Hematopoietic multipotent progenitor cell treated with erythropoietin and hydrocortisone succinate and interleukin-3 and kit ligand, for 4 days (in vitro differentiated cells): ENCODE results near the gene AKAP6.

Experiments used
- DNase-seq: peaks from one replicate; pipeline ENCODE4 v3.0.0-alpha.2; 2015

The AKAP6 gene

DNA sequence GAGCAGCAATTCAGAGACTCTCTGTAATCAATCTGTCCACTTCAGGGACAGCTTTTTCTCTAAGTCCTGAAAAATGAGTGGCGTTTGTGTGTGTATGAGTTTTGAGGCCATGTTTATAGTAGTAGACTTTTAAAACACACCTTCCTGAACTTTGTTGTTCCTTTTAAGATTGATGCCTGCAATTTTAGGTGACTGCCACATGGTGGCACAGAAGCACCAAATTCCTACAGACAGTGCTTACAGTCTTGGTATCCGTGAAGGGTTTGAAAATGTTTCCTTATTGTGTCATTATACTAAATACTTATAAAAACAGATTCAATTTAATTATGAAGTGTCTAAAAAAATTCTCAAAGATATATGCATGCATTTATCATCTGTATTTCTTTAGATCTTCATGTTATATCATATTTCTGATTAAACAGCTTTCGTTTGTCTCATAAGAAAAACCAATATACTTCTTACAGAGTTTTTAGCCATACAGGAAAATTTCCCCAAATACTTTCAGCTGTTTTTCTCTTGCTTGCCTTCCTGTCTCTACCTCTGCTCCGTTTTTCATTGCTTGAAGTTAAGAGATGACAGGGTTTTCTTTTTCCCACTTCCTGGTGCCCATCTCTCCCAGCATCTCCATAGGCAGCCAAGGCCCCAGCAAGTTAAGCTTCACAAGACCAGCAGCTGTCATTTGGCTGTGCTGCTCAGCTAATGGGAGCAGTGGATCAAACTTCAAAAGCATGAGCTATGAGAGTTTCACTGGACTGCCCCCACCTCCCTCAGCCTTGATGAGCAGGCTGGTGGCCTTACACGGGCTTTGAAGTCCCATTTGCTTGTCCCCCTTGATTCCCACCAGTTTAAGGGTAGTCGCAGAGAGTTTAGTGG is 259.6 kb downstream of the AKAP6 start:
- peak; percentile 58 for DNase-seq

DNA sequence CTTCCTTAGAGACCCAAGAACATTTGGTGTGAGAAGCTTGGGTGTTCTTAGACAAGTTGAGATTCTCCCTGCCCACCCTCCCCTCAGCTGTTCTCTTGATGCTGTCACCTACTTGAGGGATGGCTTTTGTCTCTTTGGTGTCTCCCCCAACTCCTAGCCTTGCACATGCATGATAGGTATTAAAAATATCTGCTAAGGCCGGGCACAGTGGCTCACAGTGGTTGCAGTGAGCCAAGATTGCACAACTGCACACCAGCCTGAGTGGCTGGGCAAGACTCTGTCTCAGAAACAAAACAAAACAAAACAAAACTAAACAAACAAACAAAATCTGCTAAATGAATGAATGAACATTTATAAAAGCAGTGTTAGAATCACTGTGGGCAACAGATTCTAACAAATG is 261.1 kb downstream of the AKAP6 start:
- no peak for DNase-seq

GRCh38 chr14:32593290-32593942 is 264.3 kb downstream of the AKAP6 start:
- DNase-seq, result no peak

GRCh38 chr14:32594766-32595165 is 265.7 kb downstream of the AKAP6 start:
- no peak for DNase-seq

GRCh38 chr14:32595497-32595896 is 266.4 kb downstream of the AKAP6 start:
- DNase-seq, result no peak

- DNase-seq, result no peak
Measured at GRCh38 chr14:32596390-32596789, 267.3 kb downstream of the AKAP6 start.

DNA sequence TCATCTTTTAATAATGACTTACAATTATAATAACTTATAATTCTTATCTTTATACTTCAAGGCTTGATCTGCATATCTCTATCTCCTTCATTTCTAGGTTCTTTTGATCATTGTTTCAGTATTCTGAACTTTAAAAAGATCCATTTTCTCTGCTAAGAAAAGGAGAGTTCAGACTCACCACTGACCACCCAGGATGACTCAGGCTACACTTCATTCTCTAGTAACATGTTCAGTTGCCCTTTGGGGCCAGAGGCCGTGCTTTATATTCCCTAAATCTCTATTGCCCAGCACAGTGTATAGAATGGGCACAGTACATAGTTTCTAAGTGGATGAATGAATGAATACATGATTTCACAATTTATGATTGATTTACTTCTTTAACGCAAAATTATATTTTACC is 268.7 kb downstream of the AKAP6 start:
- no peak for DNase-seq

DNA sequence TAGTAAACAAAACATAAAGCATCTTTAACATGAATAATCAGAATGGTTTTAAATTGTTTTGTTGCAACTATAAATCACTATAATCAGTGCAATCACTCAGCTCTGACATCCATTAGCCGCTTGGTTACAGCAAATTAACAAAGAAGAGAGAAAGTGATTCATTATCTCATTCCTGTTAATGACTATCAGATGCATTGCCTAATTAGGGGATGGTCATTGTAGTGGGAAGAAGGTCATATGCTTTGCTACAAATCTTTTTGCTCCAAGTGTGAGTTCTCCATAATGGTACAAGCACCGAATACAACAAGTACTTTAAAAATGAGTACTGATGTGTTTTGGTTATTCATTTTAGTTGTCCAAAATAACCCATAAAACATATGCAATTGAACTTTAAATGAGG is 272.0 kb downstream of the AKAP6 start:
- DNase-seq, result no peak

GRCh38 chr14:32601906-32602305 is 272.8 kb downstream of the AKAP6 start:
- no peak for DNase-seq

- DNase-seq, result no peak
Measured at GRCh38 chr14:32602699-32603098, 273.6 kb downstream of the AKAP6 start.

GRCh38 chr14:32603992-32604565 is 275.0 kb downstream of the AKAP6 start:
- DNase-seq, result no peak

- no peak for DNase-seq
Measured at GRCh38 chr14:32606301-32606700, 277.2 kb downstream of the AKAP6 start.

DNA sequence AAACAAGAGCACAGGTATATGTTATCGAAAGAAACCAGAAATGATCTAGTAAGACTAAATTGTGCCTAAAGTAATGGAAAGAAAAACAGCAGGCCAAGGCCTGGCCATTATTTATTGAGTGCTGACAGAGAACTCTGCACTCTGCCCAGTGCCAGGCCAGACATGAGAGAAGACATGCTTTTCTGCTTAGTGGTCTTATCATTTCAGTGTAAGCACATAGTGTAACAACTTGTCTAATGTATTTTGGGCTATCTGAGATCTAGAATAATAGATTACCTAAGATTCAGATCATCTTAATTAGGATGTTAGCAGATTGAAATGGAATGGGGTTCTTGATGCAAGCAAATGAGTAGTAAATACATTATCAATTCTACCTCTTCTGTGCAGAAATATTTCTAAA is 278.3 kb downstream of the AKAP6 start:
- no peak for DNase-seq

GRCh38 chr14:32608857-32609256 is 279.8 kb downstream of the AKAP6 start:
- DNase-seq, result no peak

DNA sequence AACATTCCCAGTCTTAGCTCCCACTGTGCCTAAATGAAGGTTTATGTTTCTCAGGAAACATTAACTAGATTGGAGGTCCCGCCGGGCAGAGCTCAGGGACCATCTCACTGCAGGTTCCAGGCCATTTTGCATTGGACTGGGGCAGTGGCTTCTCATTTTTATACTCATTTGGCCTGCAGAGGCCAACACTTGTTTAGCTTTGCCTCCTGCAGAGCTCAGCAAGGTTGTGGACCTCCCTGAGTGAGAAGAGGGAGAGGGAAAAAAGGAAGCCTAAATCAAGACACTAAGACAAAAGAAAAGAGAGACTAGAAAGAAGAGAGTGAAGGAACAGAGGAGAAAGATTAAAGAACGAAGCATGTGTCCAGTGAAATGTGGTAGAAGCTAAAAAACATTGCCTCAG is 280.3 kb downstream of the AKAP6 start:
- no peak for DNase-seq

- no peak for DNase-seq
Measured at GRCh38 chr14:32611752-32612151, 282.7 kb downstream of the AKAP6 start.

GRCh38 chr14:32618991-32619390 is 289.9 kb downstream of the AKAP6 start:
- no peak for DNase-seq

DNA sequence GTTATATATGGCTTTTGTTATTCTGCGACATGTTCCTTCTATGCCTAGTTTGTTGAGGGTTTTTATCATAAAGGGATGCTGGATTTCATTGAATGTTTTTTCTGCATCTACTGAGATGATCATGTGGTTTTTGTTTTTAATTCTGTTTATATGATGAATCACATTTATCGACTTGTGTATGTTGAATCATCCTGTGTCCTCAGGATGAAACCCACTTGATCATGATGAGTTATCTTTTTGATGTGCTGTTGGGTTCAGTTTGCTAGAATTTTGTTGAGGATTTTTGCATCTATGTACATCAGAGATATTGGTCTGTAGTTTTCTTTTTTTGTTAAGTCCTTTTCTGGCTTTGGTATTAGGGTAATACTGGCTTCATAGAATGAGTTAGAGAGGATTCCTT is 291.2 kb downstream of the AKAP6 start:
- DNase-seq, result no peak

- no peak for DNase-seq
Measured at GRCh38 chr14:32620724-32621123, 291.6 kb downstream of the AKAP6 start.

GRCh38 chr14:32621585-32621984 is 292.5 kb downstream of the AKAP6 start:
- DNase-seq, result no peak

DNA sequence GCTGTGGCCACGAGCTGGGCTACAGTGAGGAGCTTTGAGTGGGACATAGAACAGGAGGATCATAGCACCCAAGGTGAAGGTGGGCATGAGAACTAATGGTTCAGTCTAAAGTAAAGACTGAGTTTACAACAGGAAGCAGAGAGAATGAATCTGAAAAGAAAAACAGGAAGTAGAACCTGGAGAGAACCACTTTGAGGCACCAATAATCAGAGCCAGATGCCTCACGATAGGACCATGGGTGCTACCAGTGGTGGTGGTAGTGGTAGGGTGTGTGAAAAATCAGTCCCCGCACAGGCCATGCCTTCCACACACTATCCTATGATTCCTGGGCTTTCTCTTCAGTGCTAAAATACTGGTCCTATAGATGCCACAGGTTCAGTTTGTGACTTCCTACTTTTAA is 293.6 kb downstream of the AKAP6 start:
- DNase-seq, result no peak

- no peak for DNase-seq
Measured at GRCh38 chr14:32623300-32624093, 294.4 kb downstream of the AKAP6 start.

DNA sequence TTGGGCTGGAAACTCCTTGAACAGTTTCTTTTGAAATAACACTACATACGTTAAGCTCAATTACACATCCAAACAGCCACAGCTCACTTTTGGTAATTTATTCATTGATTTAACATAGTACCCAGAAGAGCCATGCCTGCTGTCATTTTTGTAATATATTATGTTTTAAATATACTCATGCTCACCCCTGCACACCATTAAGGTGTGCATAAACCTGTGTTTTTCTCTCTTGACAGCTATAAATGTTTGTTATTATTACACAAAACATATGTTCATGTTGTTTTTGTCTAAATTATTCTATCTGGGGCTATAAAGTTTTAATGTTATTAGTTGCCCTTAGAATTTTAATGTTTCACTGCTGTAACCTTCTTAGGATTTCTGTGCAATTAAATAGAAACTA is 296.1 kb downstream of the AKAP6 start:
- no peak for DNase-seq
